HL-60 (cell line): ENCODE results near the gene BARX1.

ENCODE experiments used
- DNase-seq, 2 experiments: peaks; one replicate each; pipeline ENCODE4 v3.0.0-alpha.2; 2010 to 2020; ENCODE audit warnings: low read depth in 1 of 2, low spot score in 1 of 2
- H3K27ac ChIP-seq: fragments of 250-450 bp; sonication (Bioruptor Pico); replicated peaks from 2 replicates; pipeline ENCODE4 v1.5.1; 2020; ENCODE audit warnings: mild to moderate bottlenecking, moderate library complexity
- H3K27me3 ChIP-seq: fragments of 250-450 bp; sonication (Bioruptor Pico); 2 replicates; pipeline ENCODE4 v1.5.1; 2021; ENCODE audit warnings: mild to moderate bottlenecking, moderate library complexity; ENCODE audit not compliant: insufficient read depth, poor library complexity, severe bottlenecking
- H3K4me3 ChIP-seq: replicated peaks from 2 replicates; pipeline ENCODE4 v1.5.1; 2011; ENCODE audit warnings: mild to moderate bottlenecking, control low read depth, low read length; ENCODE audit not compliant: insufficient read depth
- CTCF ChIP-seq: IDR thresholded peaks from one replicate; pipeline ENCODE4 v1.5.1; 2011; ENCODE audit warnings: low read length, control low read depth, inconsistent platforms; ENCODE audit not compliant: insufficient read depth
- GABPA ChIP-seq: IDR thresholded peaks from 2 replicates; pipeline ENCODE4 v1.6.1; 2012; ENCODE audit warnings: low read depth
- POLR2AphosphoS5 ChIP-seq: IDR thresholded peaks from 2 replicates; pipeline ENCODE4 v1.6.1; 2012; ENCODE audit warnings: low read depth
- REST ChIP-seq: IDR thresholded peaks from 2 replicates; pipeline ENCODE4 v1.6.1; 2012; ENCODE audit warnings: low read depth; ENCODE audit not compliant: insufficient replicate concordance
- SPI1 ChIP-seq: IDR thresholded peaks from 2 replicates; pipeline ENCODE4 v1.6.1; 2012; ENCODE audit warnings: low read depth, mild to moderate bottlenecking, borderline replicate concordance

The BARX1 gene

GRCh38 chr9:93959739-93960154 is 4.6 kb upstream of the BARX1 start:
- Histone ChIP-seq H3K27ac (no peak overlapping the region), H3K27me3 (peaks cover 43% of the 10 kb centered on the region), H3K4me3 (no peak overlapping the region)
- DNase-seq: no peak
- no peak for TF ChIP-seq CTCF
- no peak for TF ChIP-seq GABPA
- no peak for TF ChIP-seq POLR2AphosphoS5
- TF ChIP-seq SPI1: no peak
- no peak for TF ChIP-seq REST

- peak overlapping the region; percentile 26 for H3K4me3 ChIP-seq
- peak; percentile 70 to 80 for DNase-seq
- TF ChIP-seq SPI1 (peak; percentile 80; the same call in 1 of the 2 replicates), REST (no peak), GABPA (no peak)
- no peak overlapping the region for H3K27ac ChIP-seq
- peaks cover 49% of the 10 kb centered on the region for H3K27me3 ChIP-seq
These were observed 3.9 kb upstream of the BARX1 start for GRCh38 chr9:93958819-93959682.

- TF ChIP-seq POLR2AphosphoS5 (no peak), CTCF (no peak), GABPA (no peak), SPI1 (no peak), REST (no peak)
- Histone ChIP-seq H3K27me3 (peaks cover 57% of the 10 kb centered on the region), H3K4me3 (peak overlapping the region; percentile 26), H3K27ac (no peak overlapping the region)
- DNase-seq: no peak
These were observed 3.1 kb upstream of the BARX1 start for GRCh38 chr9:93958121-93958818.
